Liver (tissue), 9 donors: ENCODE measurements around the gene ZNF213. TPM values are rescaled to one million over a fixed set of nuclear protein-coding genes. Genes with fewer than 3 reads are reported as not detected.

Experiments used
- DNase-seq: peaks from one replicate; pipeline ENCODE4 v3.0.0-alpha.2; 2017; ENCODE audit warnings: low spot score
- H3K27ac ChIP-seq, 2 donors: one replicate each; pipeline ENCODE4 v1.7.0; 2013; ENCODE audit warnings: inconsistent platforms in 2 of 2, low read length in 2 of 2, control low read depth in 1 of 2, low read depth in 1 of 2, mild to moderate bottlenecking in 1 of 2
- H3K27me3 ChIP-seq, 4 donors: one replicate each; pipeline versions ENCODE4 v1.6.1 to v1.7.0; 2013; ENCODE audit warnings: low read length in 3 of 4, inconsistent platforms in 1 of 4, mild to moderate bottlenecking in 1 of 4, moderate library complexity in 1 of 4; ENCODE audit not compliant: control insufficient read depth in 4 of 4, insufficient read depth in 4 of 4
- H3K36me3 ChIP-seq, 4 donors: one replicate each; pipeline versions ENCODE4 v1.6.1 to v1.7.0; 2013; ENCODE audit warnings: low read length in 3 of 4, mild to moderate bottlenecking in 3 of 4, low read depth in 1 of 4, moderate library complexity in 1 of 4; ENCODE audit not compliant: control insufficient read depth in 4 of 4, insufficient read depth in 3 of 4
- H3K4me1 ChIP-seq, 4 donors: one replicate each; pipeline versions ENCODE4 v1.6.1 to v1.7.0; 2013; ENCODE audit warnings: low read length in 3 of 4, mild to moderate bottlenecking in 3 of 4, moderate library complexity in 1 of 4; ENCODE audit not compliant: control insufficient read depth in 4 of 4, insufficient read depth in 4 of 4
- H3K4me3 ChIP-seq, 3 donors: one replicate each; pipeline versions ENCODE4 v1.6.1 to v1.7.0; 2013; ENCODE audit warnings: low read length in 3 of 3, control low read depth in 1 of 3, low read depth in 1 of 3, mild to moderate bottlenecking in 1 of 3
- H3K9ac ChIP-seq, 2 donors: one replicate each; pipeline ENCODE4 v1.7.0; 2013; ENCODE audit warnings: low read length in 2 of 2, mild to moderate bottlenecking in 2 of 2, moderate library complexity in 2 of 2, control low read depth in 1 of 2, low read depth in 1 of 2
- H3K9me3 ChIP-seq, 4 donors: one replicate each; pipeline versions ENCODE4 v1.6.1 to v1.7.0; 2013; ENCODE audit warnings: low read length in 3 of 4; ENCODE audit not compliant: control insufficient read depth in 4 of 4
- EGR1 ChIP-seq, 2 donors: IDR thresholded peaks; 2 replicates each; pipeline ENCODE4 v1.6.1; 2016 to 2018; ENCODE audit warnings: antibody characterized with exemption in 2 of 2, low read depth in 2 of 2
- FOXA1 ChIP-seq: IDR thresholded peaks from 2 replicates; pipeline ENCODE4 v1.6.1; 2016; ENCODE audit warnings: antibody characterized with exemption
- FOXA2 ChIP-seq: IDR thresholded peaks from 2 replicates; pipeline ENCODE4 v1.6.1; 2016; ENCODE audit warnings: antibody characterized with exemption
- GABPA ChIP-seq, 2 donors: IDR thresholded peaks in 1 of 2; conservative IDR thresholded peaks in 1 of 2; 2 replicates each; pipeline ENCODE4 v1.6.1; 2016; ENCODE audit warnings: antibody characterized with exemption in 2 of 2, mild to moderate bottlenecking in 1 of 2, moderate library complexity in 1 of 2
- HNF4A ChIP-seq, 2 donors: conservative IDR thresholded peaks; 2 replicates each; pipeline ENCODE4 v1.6.1; 2016; ENCODE audit warnings: antibody characterized with exemption in 2 of 2, mild to moderate bottlenecking in 2 of 2
- HNF4G ChIP-seq: IDR thresholded peaks from 2 replicates; pipeline ENCODE4 v1.6.1; 2016; ENCODE audit warnings: antibody characterized with exemption
- NR2F2 ChIP-seq: IDR thresholded peaks from 2 replicates; pipeline ENCODE4 v1.6.1; 2016; ENCODE audit warnings: antibody characterized with exemption
- RAD21 ChIP-seq, 2 donors: IDR thresholded peaks; 2 replicates each; pipeline ENCODE4 v1.6.1; 2016; ENCODE audit warnings: antibody characterized with exemption in 2 of 2, mild to moderate bottlenecking in 2 of 2
- RXRA ChIP-seq, 2 donors: IDR thresholded peaks; 2 replicates each; pipeline ENCODE4 v1.6.1; 2017 to 2018; ENCODE audit warnings: antibody characterized with exemption in 2 of 2, mild to moderate bottlenecking in 1 of 2
- SP1 ChIP-seq: IDR thresholded peaks from 2 replicates; pipeline ENCODE4 v1.6.1; 2018; ENCODE audit warnings: antibody characterized with exemption, mild to moderate bottlenecking
- TAF1 ChIP-seq: conservative IDR thresholded peaks from 2 replicates; pipeline ENCODE4 v1.6.1; 2016; ENCODE audit warnings: antibody characterized with exemption, mild to moderate bottlenecking
- YY1 ChIP-seq: IDR thresholded peaks from 2 replicates; pipeline ENCODE4 v1.6.1; 2016; ENCODE audit warnings: antibody characterized with exemption, mild to moderate bottlenecking
- WGBS: extraction: QIAGEN DNeasy Blood & Tissue Kit; methylation state at CpG from one replicate; pipeline ENCODE4 v1.1.7; 2013; 5-methylcytosine and 5-hydroxymethylcytosine counted together
- polyA plus RNA-seq, 2 donors: library from polyadenylated mRNA; stranded (reverse) in 1 of 2; unstranded in 1 of 2; fragments of 200-250 nt in 1 of 2; fragments of >200 nt in 1 of 2; fragmentation: Nextera tagmentation in 1 of 2; extraction: Ambion mirVana in 1 of 2; gene quantifications; one replicate each; pipeline versions ENCODE4 v1.2.1 to v1.2.3, GENCODE V29; 2013 to 2015
- total RNA-seq, 2 donors: library from RNA; depleted of rRNA; stranded (reverse); fragments of >200 nt; gene quantifications; one replicate each; pipeline ENCODE4 v1.2.3, GENCODE V29; 2014
- TF ChIP-seq, protein P1 (sequence below): fragments of 150-350 bp; IDR thresholded peaks from 2 replicates; pipeline ENCODE4 v1.5.1; 2017; ENCODE audit warnings: improper control_type of control experiment, low read depth, low read length; ENCODE audit not compliant: missing input control
- TF ChIP-seq, protein P2 (sequence below): IDR thresholded peaks from 2 replicates; pipeline ENCODE4 v1.6.1; 2016; ENCODE audit warnings: antibody characterized with exemption, mild to moderate bottlenecking
- TF ChIP-seq, protein P3 (sequence below): IDR thresholded peaks from 2 replicates; pipeline ENCODE4 v1.6.1; 2016; ENCODE audit warnings: antibody characterized with exemption
- TF ChIP-seq, protein P4 (sequence below): IDR thresholded peaks from 2 replicates; pipeline ENCODE4 v1.6.1; 2016; ENCODE audit warnings: antibody characterized with exemption
- donor health status: healthy.
- donor health status: healthy.
- donor health status: healthy.
- donor health status: healthy.
- donor health status: healthy.

Gene ZNF213
- total and polyA plus RNA-seq, 4 donors: 0.56 to 4.5 (median 1.7) TPM

DNA sequence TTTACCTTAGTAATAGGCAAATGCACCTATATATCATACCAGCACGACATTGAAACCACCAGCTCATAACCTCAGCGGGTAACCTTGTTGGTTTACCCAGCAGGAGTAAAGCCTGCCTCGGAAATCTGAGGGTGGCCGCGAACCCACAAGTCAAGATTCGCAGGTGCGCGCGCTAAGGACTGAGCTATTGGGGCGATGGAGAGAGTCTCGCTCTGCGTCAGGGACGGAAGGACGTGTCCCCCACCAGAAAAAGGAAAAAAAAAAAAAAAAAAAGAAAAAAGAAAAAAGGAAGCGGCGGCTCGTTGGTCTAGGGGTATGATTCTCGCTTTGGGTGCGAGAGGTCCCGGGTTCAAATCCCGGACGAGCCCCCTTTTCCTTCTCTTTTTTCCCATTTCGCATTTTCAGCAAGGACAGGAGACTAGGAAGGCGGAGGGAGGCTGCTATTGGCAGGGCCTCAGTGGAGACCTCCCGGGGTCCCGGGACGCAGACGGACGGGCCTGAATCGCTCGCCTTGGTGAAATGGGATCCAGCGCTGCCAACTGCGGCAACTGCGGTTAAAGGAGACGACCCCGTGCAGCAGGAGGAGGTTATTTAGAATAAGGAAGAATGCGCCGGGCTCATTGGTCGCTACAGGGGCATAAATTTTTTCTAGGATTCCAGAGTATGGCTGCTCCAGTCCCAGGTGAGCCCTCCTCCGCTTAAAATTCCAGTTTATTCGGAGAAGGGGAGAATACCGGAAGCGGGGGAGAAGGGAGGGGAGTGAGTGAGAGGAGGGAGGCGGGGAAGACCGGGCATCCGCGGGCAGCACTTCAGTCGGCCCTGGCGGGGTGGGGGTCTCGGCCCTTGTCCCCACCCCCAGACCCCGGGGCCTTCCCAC lies 53.2 kb downstream of the ZNF213 start, which contains the start of gene OR1F1:
Gene OR1F1, plus strand, starts transcription at position 407 of the 877 bp plus-strand sequence.
- Histone ChIP-seq H3K27me3 (peaks cover 3 to 19% (median 11%) of the 10 kb centered on the region in 4 donors), H3K4me3 (peak within 1 kb of the TSS in 1 of 3 donors; percentile 2), H3K9me3 (peaks cover 2 to 14% (median 3%) of the 10 kb centered on the region in 4 donors), H3K9ac (no peak within 1 kb of the TSS), H3K36me3 (no peaks in the 10 kb centered on the region), H3K27ac (no peak within 1 kb of the TSS), H3K4me1 (peaks cover 2 to 16% (median 5%) of the 10 kb centered on the region in 4 donors)
- no peak for DNase-seq
- 5% methylated on average over 51 of the region's 51 CpGs for WGBS
- TF ChIP-seq FOXA2: no peak
- TF ChIP-seq RXRA (IDR thresholded peaks at IDR 0.05): no peak
- no peak for TF ChIP-seq EGR1 (IDR thresholded peaks at IDR 0.05; ENCODE audit: low read depth in 2 of 2)
- TF ChIP-seq, protein P1, sequence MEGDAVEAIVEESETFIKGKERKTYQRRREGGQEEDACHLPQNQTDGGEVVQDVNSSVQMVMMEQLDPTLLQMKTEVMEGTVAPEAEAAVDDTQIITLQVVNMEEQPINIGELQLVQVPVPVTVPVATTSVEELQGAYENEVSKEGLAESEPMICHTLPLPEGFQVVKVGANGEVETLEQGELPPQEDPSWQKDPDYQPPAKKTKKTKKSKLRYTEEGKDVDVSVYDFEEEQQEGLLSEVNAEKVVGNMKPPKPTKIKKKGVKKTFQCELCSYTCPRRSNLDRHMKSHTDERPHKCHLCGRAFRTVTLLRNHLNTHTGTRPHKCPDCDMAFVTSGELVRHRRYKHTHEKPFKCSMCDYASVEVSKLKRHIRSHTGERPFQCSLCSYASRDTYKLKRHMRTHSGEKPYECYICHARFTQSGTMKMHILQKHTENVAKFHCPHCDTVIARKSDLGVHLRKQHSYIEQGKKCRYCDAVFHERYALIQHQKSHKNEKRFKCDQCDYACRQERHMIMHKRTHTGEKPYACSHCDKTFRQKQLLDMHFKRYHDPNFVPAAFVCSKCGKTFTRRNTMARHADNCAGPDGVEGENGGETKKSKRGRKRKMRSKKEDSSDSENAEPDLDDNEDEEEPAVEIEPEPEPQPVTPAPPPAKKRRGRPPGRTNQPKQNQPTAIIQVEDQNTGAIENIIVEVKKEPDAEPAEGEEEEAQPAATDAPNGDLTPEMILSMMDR: no peak
- TF ChIP-seq, protein P2, sequence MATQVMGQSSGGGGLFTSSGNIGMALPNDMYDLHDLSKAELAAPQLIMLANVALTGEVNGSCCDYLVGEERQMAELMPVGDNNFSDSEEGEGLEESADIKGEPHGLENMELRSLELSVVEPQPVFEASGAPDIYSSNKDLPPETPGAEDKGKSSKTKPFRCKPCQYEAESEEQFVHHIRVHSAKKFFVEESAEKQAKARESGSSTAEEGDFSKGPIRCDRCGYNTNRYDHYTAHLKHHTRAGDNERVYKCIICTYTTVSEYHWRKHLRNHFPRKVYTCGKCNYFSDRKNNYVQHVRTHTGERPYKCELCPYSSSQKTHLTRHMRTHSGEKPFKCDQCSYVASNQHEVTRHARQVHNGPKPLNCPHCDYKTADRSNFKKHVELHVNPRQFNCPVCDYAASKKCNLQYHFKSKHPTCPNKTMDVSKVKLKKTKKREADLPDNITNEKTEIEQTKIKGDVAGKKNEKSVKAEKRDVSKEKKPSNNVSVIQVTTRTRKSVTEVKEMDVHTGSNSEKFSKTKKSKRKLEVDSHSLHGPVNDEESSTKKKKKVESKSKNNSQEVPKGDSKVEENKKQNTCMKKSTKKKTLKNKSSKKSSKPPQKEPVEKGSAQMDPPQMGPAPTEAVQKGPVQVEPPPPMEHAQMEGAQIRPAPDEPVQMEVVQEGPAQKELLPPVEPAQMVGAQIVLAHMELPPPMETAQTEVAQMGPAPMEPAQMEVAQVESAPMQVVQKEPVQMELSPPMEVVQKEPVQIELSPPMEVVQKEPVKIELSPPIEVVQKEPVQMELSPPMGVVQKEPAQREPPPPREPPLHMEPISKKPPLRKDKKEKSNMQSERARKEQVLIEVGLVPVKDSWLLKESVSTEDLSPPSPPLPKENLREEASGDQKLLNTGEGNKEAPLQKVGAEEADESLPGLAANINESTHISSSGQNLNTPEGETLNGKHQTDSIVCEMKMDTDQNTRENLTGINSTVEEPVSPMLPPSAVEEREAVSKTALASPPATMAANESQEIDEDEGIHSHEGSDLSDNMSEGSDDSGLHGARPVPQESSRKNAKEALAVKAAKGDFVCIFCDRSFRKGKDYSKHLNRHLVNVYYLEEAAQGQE: no peak
- no peak for TF ChIP-seq YY1
- TF ChIP-seq, protein P3, sequence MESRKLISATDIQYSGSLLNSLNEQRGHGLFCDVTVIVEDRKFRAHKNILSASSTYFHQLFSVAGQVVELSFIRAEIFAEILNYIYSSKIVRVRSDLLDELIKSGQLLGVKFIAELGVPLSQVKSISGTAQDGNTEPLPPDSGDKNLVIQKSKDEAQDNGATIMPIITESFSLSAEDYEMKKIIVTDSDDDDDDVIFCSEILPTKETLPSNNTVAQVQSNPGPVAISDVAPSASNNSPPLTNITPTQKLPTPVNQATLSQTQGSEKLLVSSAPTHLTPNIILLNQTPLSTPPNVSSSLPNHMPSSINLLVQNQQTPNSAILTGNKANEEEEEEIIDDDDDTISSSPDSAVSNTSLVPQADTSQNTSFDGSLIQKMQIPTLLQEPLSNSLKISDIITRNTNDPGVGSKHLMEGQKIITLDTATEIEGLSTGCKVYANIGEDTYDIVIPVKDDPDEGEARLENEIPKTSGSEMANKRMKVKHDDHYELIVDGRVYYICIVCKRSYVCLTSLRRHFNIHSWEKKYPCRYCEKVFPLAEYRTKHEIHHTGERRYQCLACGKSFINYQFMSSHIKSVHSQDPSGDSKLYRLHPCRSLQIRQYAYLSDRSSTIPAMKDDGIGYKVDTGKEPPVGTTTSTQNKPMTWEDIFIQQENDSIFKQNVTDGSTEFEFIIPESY: no peak
- no peak for TF ChIP-seq GABPA (IDR thresholded peaks at IDR 0.05 in 1 of 2, conservative IDR thresholded peaks at IDR 0.05 in 1 of 2)
- TF ChIP-seq RAD21 (IDR thresholded peaks at IDR 0.05): no peak
- no peak for TF ChIP-seq TAF1
- TF ChIP-seq HNF4A (conservative IDR thresholded peaks at IDR 0.05): no peak
- TF ChIP-seq SP1: no peak
- TF ChIP-seq NR2F2: no peak
- no peak for TF ChIP-seq FOXA1
- TF ChIP-seq, protein P4, sequence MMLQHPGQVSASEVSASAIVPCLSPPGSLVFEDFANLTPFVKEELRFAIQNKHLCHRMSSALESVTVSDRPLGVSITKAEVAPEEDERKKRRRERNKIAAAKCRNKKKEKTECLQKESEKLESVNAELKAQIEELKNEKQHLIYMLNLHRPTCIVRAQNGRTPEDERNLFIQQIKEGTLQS: no peak
- TF ChIP-seq HNF4G: no peak
